GM10248 (cell line): Measurements from ENCODE around the gene CCDC174.

Experiments
- CTCF ChIA-PET: fragments of 300-600 bp; sonication (Branson Sonifier 250); formaldehyde crosslinking; extraction: SDS; loops from one replicate; lab custom pipeline; 2021; ENCODE audit warnings: antibody characterized with exemption; lab: Yijun Ruan, JAX
- POLR2A ChIA-PET: fragments of 350-650 bp; sonication (Branson Sonifier 250); formaldehyde crosslinking; extraction: SDS; loops from one replicate; lab custom pipeline; 2020; ENCODE audit warnings: antibody characterized with exemption; lab: Yijun Ruan, JAX
- DNase-seq: peaks from one replicate; pipeline ENCODE4 v3.0.0; 2012; ENCODE audit errors: extremely low spot score
- CTCF ChIP-seq: IDR thresholded peaks from 2 replicates; pipeline ENCODE4 v1.5.1; 2012; ENCODE audit warnings: mild to moderate bottlenecking, low read depth; ENCODE audit errors: extremely low read depth, missing control alignments, control extremely low read depth

CCDC174 gene

GRCh38 chr3:14717307-14717706 is 65.7 kb downstream of the CCDC174 start:
- POLR2A ChIA-PET: no interaction called here
- no peak for TF ChIP-seq CTCF
- CTCF ChIA-PET: interaction anchor here (1.0 kb wide), 2 partner anchors 12 to 64 kb away, joined by 3 to 4 read pairs; no protein-coding TSS in a partner anchor
- DNase-seq: no peak

GRCh38 chr3:14718539-14718938 is 67.0 kb downstream of the CCDC174 start:
- CTCF ChIA-PET: interaction anchor here (0.8 to 1.5 kb wide), 4 partner anchors 12 to 46 kb away, joined by 3 to 4 read pairs (median 3); no protein-coding TSS in a partner anchor
- no peak for DNase-seq
- TF ChIP-seq CTCF: no peak
- POLR2A ChIA-PET: no interaction called here

- CTCF ChIA-PET: interaction anchor here (0.8 to 1.5 kb wide), 4 partner anchors 13 to 46 kb away, joined by 3 to 4 read pairs (median 3); no protein-coding TSS in a partner anchor
- no peak for DNase-seq
- no peak for TF ChIP-seq CTCF
- POLR2A ChIA-PET: interaction anchor here (0.7 kb wide), 1 partner anchor 287 kb away, joined by 8 read pairs; no protein-coding TSS in a partner anchor
Measured at GRCh38 chr3:14719006-14719405, 67.4 kb downstream of the CCDC174 start.

GRCh38 chr3:14721126-14721864 is 69.7 kb downstream of the CCDC174 start:
- no peak for TF ChIP-seq CTCF
- ChIA-PET POLR2A (no interaction called here), CTCF (interaction anchor here (1.3 kb wide), 1 partner anchor 15 kb away, joined by 3 read pairs; no protein-coding TSS in a partner anchor)
- DNase-seq: no peak
